Measurements from ENCODE around the gene ITGA4.

ITGA4 gene

DNA sequence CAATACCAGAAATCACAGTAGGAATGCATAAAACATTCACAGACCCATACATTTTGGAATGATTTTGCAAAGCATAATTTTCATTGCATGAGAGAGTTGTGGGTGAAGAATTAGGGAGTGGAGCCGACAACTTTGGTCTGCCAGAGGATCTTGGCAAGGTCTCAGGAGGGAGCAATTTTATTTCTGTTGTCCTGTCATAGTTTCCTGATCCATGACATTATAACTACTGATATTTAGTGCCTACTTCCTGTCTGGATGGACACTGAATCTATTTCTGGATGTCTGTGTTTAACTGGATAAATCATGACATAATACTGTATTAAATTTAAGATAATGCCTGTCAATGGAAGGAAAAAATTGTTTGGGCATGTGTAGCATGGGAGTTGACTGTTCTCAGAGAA lies 2.4 kb downstream of the ITGA4 start:
- peak; percentile 46 for DNase-seq

DNA sequence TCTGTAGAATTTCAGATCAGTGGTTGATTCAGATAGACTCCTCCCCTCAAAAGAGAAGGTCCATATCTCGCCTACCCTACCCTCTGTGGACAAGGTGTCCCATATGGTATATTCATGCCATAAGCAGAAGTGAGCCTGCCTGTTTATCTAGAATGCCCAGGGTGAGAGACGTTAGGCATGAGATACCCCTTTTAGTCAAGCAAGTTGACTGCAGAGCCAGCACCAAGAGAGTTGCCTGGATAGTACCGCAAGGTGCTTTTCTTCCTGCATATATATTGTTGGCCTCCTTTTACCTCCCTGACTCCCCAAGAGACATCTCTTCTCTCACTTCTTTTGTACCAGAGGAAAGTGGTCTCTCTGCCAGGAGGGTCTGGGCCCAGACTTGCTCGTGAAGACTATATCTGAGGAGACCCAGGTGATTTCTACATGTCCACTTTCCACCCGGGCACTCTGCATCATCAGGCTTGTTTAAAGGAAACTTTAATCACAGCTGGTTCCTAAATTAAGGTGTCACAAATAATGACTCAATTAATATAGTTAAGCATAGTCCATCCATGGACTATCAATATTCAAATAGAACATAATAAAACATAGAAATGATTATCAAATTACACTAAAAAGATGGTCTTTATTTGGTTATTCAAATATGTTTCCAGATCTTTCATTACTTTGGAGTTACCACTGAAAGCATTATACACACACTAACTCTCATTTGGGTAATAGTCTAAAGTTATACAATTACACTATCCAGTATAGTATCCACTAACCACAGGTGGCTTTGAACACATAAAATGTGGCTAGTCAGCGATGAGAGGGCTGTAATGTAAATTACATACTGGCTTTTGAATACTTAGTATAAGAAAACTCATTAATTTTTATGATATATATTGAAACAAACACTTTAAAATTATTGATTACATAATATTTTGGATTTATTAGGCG lies 4.1 kb downstream of the ITGA4 start:
- DNase-seq, result peak; percentile 98

DNA sequence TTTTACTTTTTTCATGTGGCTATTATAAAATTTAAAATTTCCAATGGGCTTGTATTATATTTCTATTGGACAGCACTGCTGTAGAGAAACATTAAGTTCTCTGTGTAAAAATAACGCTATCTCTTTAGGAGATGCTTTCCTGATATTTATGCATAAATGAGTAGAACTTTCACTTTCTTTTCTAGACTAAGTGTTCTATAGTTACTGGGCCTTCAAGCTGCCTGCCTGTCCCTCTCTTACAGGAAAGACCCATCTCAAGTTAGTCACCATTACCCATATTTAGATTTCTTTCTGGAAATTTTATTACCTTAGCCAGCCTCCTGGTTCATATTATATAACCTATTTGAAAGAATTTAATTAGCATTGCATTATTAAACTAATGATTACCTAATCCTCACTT lies 4.8 kb downstream of the ITGA4 start:
- peak; percentile 62 for DNase-seq

DNA sequence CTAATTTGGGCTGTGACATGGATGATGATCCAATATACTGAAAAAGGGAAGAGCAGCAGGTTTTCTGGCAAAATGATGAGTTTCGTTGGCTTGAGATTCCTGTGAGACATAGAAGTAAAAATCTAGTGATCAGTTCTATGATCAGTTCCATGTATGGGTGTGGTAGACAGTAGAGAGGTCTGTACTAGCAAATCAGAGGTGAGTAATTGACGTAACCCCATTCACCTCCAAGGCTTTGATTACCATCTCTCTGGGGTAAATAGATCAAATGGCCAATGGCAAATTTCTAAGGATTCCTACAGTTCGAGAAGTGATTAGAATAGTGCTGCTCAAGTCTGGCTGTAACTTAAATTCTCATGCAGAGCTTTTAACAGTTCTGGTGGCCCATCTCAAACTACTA lies 6.4 kb downstream of the ITGA4 start:
- no peak for DNase-seq

DNA sequence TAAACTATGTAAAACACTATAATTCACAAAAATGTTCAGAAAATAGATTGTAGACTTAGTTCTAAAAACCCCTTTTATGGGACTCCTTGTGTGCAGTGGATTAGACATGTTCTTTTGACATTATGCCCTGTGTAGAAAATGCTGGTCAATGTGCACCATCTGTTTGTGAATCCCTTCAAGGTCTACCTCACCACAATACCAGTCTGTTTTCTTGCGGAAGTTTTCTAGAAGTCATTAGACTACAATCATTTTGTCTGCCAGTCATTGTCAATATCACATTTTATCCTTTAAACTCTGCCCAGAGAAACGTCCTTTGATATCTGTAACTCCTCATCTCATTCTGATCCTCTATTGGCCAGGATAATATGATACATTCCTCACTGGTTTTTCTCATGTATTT lies 7.8 kb downstream of the ITGA4 start:
- peak; percentile 43 for DNase-seq

DNA sequence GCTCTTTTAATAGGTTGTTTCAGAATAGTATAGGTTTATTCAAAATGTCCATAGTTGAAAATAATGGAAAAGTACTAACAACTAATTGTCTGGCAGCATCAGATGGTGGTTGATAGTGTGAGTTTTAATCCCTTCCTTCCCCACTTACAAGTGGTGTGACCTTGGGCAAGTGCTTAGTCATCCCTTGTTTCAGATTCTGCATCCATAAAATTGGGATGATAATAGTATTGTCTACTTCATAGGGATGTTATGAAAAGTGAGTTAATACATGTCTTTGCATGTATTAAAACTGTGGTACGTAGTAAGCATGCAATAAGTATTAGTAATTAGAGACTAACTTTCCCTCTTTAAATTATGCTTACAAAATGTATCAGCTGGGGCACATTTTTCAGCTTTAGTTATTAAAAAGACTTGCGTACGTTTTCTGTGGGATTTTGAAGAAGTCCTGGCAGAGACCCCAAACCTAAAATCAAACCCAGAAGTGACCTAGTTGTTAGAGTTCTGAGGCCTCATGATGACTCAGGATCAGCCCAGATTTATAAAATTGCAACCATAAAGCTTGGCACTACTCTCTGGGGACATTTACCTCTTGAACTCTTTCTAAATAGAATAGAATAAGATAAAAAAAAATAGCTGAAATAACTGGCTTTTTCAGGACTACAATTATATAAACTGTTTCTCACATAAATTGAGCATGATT lies 8.6 kb downstream of the ITGA4 start:
- DNase-seq, result no peak

DNA sequence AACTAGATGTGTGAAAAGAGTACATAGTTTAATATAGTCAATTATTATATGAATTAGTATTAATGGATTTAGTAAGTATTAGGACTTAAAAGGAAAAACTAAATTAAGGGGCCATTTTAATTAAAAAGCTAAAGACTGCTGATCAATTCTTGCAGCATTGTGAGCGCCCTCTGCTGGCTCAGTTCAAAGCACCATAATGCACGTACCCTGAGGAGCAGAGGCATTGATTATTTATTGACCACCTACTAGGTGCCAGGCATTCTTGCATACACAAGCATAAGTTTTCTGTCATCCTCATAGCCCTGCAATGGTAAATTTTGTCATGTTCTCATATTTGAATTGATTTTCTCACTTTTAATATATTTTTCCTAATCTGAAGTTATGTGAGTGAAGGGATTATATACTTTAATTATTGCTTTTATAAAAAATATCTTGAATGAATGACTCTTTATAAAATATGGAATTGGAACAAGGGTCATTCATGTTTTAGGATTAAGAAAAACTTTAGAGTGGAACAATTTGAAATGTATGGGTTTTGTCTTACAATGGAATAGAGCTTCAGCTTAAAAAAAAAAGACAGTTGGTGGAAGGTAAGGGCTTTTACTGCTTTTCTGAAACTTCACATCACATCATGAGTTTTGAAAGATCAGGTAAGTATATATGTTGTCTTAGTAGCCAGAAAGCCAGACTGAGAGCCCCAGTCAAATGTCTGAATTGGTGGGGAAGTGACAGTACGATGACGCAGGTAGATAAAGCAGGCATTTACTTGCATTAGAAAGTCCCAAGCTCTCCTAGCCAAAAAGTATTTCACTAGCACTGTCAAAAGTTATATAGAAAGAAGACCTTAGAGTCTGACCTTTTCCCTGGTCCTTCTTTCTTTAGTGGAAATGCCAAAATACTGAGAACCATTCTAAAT lies 9.7 kb downstream of the ITGA4 start:
- peak; percentile 89 for DNase-seq

DNA sequence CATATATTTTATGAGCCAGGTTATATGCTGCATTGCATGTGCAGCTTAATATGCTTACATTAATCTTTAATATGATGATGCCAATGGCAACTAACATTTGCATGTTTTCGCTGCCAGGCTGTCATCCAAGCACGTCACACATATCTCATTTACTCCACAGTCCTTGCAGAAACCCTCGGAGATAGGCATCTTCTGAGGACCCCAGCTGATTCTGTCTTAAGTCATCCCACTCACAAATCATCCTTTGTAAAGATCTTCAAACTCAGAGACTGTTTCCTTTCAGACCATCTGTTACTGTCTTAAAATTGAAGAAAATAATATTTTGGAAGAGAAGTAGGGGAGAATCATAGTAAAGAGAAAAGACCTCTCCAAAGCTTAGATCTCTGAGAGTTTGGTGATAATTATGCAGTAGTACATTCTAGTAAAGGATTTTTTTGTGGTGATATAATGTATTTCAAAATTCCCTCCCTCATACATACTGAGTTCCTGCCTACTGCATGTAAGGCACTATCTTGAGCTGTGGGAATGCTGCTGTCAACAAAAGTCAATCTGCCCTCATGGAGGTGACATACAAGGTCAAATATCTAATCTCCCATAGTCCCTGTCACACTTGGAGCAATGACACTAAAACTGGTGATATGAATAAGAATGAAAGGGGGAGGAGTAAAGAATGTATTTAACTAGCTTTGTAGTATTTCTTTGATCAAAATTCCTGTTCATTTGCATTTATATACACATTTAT lies 11.0 kb downstream of the ITGA4 start:
- no peak for DNase-seq

DNA sequence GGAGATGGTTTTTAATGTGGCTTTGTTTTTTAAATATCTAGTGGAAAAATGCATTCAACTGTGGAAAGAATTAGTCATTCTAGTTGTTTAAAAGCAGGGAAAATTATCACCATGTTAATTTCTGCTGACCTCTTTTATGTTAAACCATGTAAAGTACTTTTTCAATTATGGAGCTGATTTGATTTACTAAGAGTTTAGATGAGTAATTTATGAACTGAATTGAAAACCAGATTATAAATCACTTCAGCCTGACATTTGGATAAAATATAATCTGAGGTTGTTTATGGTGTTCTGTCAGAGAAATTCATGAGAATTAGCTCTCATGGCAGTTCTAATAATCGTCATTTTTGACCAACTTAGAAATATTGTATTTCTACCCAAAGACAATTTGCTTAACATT lies 11.6 kb downstream of the ITGA4 start:
- DNase-seq, result no peak

DNA sequence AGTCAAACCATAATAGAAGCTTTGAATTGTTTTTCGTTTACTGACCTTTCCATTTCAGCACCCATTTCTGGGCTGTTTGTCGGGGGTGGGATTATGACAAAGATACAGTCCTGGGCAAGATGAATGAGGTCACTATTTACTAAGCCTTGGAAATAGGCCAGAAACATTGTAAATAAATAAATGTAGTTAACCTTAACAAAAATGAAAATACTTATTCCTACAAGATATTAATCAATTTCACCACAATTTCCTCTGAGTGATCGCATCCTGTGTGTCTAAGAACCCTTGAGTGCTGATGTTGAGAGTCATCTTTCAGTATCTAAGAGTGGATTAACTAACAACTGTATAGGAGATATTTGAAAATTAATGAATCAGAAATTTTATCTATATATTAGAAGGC lies 14.0 kb downstream of the ITGA4 start:
- DNase-seq, result peak; percentile 39

DNA sequence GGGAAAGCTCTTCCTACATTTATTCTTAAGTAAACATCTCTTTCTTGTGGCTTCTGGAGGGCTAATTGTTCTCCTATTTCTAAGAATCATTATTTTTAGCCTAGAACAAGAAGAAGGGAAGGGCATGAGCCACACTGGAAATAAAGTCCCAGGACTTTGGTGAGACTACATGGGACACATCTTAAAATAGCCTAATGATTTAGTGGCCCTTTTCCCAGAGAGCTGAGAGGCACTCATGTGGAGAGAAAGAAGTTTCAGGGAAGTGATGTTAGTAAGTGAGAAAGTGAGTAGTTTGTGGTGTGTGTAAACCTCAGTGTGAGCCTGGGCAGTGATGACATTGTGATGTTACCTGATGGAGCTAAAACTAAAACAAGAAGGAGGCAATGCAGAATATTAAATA lies 14.6 kb downstream of the ITGA4 start:
- DNase-seq, result no peak

DNA sequence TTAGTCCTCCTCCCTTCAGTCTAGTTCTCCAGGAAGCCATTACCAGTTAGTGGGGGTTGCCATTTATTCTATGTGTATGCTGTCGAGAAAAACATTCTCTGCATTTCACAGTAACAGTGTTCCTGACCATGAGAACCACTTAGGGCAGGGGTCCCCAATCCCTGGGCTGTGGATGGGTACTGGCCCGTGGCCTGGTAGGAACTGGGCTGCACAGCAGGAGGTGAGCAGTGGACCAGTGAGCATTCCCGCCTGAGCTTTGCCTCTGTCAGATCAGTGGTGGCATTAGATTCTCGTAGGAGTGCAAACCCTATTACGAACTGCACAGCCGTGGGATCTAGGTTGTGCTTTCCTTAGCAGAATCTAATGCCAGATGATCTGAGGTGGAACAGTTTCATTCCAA lies 15.8 kb downstream of the ITGA4 start:
- no peak for DNase-seq

DNA sequence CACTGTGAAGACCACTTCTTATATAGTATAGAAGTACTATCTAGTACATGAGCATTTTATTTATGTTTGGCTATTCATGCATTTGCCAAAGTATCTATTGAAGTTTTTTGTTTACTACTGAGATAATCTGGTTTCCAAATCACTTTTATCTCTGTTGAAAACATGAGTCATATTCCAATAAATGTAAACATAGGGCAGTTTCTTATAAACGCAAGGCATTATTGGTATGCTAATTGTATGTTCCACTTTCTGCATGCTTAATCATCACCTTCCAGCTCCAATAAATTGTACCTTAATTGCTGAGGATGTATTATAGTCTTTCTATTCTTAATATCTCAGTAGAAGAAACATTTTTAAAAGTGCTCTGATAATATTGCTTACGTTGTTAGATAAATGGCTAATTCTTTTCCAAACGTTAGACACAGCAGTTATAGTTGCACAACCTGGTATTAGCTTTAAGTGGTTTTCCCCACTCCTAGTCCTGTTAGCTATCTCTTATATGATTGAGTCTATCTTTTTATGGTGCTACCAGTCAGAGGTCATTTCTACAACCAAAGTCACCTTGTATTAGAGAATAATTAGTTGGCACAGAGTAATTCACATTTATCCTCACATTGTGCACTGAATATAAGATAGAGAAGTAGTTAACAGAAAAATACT lies 17.2 kb downstream of the ITGA4 start:
- DNase-seq, result no peak

DNA sequence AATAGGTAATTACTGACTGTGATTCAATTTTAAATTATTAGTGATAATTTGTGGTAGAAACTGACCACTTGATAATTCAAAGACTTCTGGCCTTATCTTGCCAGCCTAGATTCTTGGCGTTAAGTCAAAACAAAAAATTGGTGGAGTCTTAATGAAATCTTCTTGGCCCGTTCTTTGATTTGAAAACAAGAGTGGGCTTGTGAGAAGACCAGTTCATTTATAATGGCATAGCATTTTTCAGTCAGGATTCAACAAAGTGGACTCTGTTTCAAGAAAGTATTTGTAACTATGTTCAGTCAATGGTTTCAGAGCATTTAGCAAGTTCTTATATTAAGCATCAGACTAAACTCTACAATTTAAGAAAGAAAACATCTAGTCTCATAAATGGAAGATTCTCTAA lies 26.0 kb downstream of the ITGA4 start:
- no peak for DNase-seq

DNA sequence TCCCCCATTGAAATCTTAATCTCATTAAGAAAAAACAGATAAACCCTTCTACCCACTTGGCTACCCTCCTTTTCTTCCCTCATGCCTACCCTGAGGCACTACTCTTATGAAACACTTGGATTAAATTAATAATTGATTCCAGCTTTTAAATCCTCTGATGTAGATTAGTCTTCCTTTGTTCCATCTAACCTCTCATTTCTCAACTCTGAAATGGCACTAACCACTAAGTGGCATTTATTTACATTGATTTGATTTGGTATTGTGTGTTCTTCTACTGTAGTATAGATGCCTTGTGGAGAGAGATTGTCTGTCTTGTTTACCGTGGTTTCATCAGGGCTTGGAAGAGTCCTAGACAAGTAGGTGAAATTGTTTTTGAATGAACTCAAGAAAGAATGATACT lies 26.7 kb downstream of the ITGA4 start:
- no peak for DNase-seq

DNA sequence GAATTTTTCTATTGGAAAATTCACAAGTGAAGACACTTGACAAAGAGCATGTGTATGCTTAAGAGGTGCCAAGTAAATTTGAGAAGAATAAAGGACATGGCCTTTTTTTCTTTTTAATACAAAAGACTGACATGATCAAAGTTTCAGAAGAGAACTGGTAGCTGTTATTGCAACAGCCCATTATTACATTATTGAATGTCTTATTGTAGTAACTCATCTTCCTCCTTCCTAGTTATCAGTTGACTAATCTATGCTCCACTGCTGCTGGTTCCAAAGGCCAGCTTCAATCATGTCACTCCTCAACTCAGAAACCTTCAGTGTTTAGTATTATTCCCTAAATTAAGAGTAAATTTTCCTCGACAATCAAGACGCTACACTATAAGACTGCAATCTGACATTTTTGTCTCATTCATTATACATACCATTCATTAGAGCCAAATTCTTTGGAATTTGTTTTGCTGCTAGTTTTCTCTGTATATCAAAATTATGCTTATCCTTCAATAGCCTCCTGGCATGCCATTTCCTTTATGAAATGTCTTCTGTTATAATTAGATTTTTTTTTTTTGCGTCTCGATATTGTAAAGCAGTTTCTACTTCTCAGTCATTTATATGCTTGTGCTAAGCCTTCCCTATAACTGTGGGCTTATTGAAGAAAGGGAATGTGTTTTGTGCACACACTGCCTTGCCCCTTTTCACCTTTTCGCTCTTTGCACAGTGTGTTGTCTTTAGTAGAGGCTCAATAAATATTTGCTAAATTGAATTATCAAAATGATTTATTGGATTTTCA lies 27.9 kb downstream of the ITGA4 start:
- DNase-seq, result no peak

DNA sequence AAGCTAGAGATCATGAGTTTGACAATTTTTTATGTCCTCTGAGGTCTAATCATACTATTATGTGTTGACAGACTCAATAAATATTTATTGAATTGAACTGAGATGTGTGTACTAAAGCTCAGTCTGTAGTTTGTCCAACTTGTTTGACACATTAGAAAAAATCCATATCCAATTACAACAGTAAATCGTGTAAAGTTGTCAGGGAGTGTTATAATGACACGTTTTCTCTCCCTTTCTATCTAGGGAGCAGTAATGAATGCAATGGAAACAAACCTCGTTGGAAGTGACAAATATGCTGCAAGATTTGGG lies 28.4 kb downstream of the ITGA4 start:
- DNase-seq, result no peak

DNA sequence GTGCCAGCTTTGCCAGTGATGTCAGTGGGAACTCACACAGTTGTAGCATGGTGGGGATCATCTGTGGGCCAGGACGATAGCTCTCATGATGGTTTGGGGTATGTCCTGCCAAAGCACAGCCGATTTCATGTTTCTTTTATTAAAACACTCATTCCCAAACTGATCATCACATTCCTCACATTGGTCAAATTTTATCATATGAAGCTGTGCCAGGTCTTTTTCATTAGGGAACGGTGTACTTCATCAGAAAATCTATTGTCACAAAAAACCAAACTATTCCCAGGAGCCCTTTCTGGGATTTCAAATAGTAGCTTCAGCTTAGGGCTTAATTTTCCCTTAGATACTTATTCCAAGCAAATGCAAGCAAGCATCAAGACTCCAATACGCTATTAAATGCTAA lies 42.0 kb downstream of the ITGA4 start:
- DNase-seq, result no peak

DNA sequence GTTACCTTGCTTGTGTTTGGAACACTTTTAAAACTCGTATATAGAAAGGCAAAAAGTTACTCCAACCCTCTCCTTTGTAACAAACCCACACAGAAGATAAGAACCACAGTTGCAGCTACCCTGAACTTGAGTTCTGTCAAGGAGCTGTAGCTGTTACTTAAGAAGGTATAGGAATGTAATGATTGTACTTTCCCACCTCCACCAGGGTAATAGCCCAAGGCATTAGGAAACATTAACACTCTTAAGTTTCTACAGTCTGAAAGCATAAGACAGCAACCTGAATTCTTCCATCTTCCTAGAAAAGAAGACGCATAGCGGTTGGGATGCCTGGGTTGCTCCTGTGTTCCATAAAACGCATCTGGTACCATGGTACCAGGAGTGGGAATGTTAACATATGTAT lies 43.0 kb downstream of the ITGA4 start:
- no peak for DNase-seq

DNA sequence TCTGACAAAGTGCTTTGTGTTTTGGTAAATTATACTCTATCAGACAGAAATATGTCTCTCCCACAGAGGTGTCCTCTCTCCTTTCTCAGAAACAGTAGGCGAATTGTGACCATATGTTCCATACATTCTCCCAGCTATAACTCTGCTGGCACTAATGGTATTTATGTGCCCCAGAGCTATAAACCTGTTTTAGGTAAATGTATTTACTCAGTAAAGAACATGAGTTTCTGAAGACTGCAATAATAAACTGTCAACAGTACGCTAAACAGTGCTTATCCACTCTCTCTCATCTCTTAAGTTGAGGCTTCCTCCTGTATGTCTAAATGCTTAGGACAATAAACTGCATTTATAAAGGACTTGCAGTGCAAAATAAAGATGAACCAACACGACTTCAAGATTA lies 58.5 kb downstream of the ITGA4 start:
- DNase-seq, result no peak

DNA sequence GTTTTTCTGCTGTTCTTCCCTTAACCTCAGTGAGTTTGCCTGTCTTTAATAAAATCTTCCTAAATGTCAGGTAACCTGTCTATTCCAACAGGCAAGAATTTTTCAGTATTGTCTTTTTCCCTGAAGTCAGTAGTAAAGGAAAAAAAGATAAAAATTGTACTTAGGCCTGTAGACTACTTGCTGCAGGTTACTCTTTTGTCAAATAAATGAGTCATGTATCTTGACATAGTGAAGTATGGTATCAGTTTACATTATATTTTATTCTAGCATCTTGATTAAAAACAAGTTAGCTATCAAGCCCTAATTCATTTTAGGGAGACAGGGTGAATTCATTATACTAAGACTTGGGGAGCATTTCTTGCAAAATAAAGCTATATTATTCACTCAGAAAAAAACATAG lies 59.8 kb downstream of the ITGA4 start:
- no peak for DNase-seq
